ENCODE data around the gene CRYBG2.

GRCh38 chr1:26284597-26285347 lies 69.2 kb downstream of the CRYBG2 start:
- TF ChIP-seq, protein P1, sequence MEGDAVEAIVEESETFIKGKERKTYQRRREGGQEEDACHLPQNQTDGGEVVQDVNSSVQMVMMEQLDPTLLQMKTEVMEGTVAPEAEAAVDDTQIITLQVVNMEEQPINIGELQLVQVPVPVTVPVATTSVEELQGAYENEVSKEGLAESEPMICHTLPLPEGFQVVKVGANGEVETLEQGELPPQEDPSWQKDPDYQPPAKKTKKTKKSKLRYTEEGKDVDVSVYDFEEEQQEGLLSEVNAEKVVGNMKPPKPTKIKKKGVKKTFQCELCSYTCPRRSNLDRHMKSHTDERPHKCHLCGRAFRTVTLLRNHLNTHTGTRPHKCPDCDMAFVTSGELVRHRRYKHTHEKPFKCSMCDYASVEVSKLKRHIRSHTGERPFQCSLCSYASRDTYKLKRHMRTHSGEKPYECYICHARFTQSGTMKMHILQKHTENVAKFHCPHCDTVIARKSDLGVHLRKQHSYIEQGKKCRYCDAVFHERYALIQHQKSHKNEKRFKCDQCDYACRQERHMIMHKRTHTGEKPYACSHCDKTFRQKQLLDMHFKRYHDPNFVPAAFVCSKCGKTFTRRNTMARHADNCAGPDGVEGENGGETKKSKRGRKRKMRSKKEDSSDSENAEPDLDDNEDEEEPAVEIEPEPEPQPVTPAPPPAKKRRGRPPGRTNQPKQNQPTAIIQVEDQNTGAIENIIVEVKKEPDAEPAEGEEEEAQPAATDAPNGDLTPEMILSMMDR (IDR thresholded peaks at IDR 0.05 in 8 of 11, conservative IDR thresholded peaks at IDR 0.05 in 3 of 11): peak; percentile 74 to 90 (median 79)
- peak in 1 of 3 donors; percentile 6 for TF ChIP-seq POLR2A (IDR thresholded peaks at IDR 0.05)

Data from spleen (tissue), 7 donors.